Psoas muscle (tissue), 8 donors: Measurements from ENCODE around the gene MYO10. TPM values are rescaled to one million over a fixed set of nuclear protein-coding genes. Genes with fewer than 3 reads are reported as not detected.

ENCODE experiments used
- ATAC-seq, 4 donors: fragments of 200-7000 bp; cut with Tn5 transposase; one replicate each; pipeline ENCODE4 v1.9.1; 2020; ENCODE audit warnings: moderate library complexity in 3 of 4, mild to moderate bottlenecking in 2 of 4
- DNase-seq, 2 donors: peaks; one replicate each; pipeline ENCODE4 v3.0.0-alpha.2; 2020
- H3K27ac ChIP-seq: fragments of 200-600 bp; one replicate; pipeline ENCODE4 v1.8.0; 2022
- H3K27me3 ChIP-seq, 3 donors: fragments of 200-600 bp in 1 of 3; one replicate each; pipeline versions ENCODE4 v1.6.1 to v1.8.0; 2013 to 2022; ENCODE audit warnings: low read length in 2 of 3, mild to moderate bottlenecking in 2 of 3, moderate library complexity in 1 of 3; ENCODE audit not compliant: insufficient read depth in 3 of 3
- H3K36me3 ChIP-seq, 2 donors: fragments of 200-600 bp in 1 of 2; one replicate each; pipeline versions ENCODE4 v1.6.1 to v1.8.0; 2013 to 2022; ENCODE audit warnings: low read depth in 1 of 2, mild to moderate bottlenecking in 1 of 2, moderate library complexity in 1 of 2; ENCODE audit not compliant: insufficient read depth in 1 of 2
- H3K4me1 ChIP-seq: fragments of 200-600 bp; one replicate; pipeline ENCODE4 v1.8.0; 2022
- H3K4me3 ChIP-seq: fragments of 200-600 bp; one replicate; pipeline ENCODE4 v1.8.0; 2022; ENCODE audit warnings: mild to moderate bottlenecking
- H3K9me3 ChIP-seq: fragments of 200-600 bp; one replicate; pipeline ENCODE4 v1.8.0; 2022
- CTCF ChIP-seq: fragments of 200-600 bp; IDR thresholded peaks from one replicate; pipeline ENCODE4 v1.8.0; 2022; ENCODE audit warnings: antibody characterized with exemption
- WGBS, 3 donors: extraction: QIAGEN DNeasy Blood & Tissue Kit; methylation state at CpG; one replicate each; pipeline versions ENCODE4 v1.1.6 to v1.1.7; 2013; 5-methylcytosine and 5-hydroxymethylcytosine counted together
- intact Hi-C, 2 donors: fragments of 100-400 bp; cut with DNase I; formaldehyde crosslinking; loops; one replicate each; pipeline versions ENCODE4 v1.11.0 to v1.14.2; 2022
- polyA plus RNA-seq, 3 donors: library from polyadenylated mRNA; stranded (reverse); fragments of 200-250 nt; gene quantifications; one replicate each; pipeline ENCODE4 v1.2.3, GENCODE V29; 2013
- total RNA-seq, 4 donors: library from RNA; stranded (reverse); fragmentation: NEBNext Ultra II Directional in 2 of 4; extraction: Animal tissue kit (Norgen Biotek cat#: 25700) in 2 of 4; gene quantifications; one replicate each; pipeline versions ENCODE4 v1.2.1 to v1.2.4, GENCODE V29; 2021 to 2023
- donor health status: healthy with polysubstance abuse.
- donor health status: DM: no; HTN: no; CAD: no; lungs with moderate emphysema.
- donor health status: Bipolar disorder and iron deficiency.
- donor health status: healthy.
- donor health status: DM: yes; HTN: yes; CAD: no.
- donor health status: DM: no; HTN: no; CAD: no.
- donor health status: DM: no; HTN: no; CAD: no.
- donor health status: DM: yes; HTN: yes; CAD: no.

MYO10 gene
- total and polyA plus RNA-seq, 7 donors = 1.8 to 10.9 (median 10.0) TPM

- WGBS, 3 donors = 43 to 55% (median 44%) methylated on average over 3 of the region's 3 CpGs
- no peak for ATAC-seq
- H3K36me3 ChIP-seq = no peaks in the 10 kb centered on the region
- H3K27me3 ChIP-seq = no peaks in the 10 kb centered on the region
- H3K9me3 ChIP-seq = no peaks in the 10 kb centered on the region
- no peak overlapping the region for H3K4me3 ChIP-seq
- no peak for DNase-seq
- no peak overlapping the region for H3K27ac ChIP-seq
- no peak for TF ChIP-seq CTCF
- no peaks in the 10 kb centered on the region for H3K4me1 ChIP-seq
- intact Hi-C loops = no loop called here
Observed at GRCh38 chr5:16625096-16625495, 311.0 kb downstream of the MYO10 start.

DNA sequence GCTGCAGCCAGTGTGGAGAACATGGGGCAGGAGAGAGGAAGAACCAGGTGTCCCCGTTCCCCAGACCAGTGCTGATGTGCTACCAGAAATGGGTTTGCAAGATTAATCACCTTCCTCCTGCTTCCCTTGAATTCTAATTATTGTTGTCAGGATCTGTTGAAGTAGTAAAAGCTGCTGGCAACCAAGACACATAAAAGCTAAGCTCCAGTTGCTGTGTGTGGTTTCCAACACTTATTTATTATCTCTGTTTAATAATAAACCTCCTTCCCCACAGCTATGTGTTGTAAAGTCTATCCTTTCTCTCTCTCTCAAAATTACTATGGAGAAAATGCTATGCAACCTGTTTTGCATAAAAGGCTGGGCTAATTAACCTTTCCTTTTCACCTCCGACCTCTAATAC lies 317.0 kb downstream of the MYO10 start:
- ATAC-seq (no peak), DNase-seq (no peak)
- Histone ChIP-seq H3K4me3 (no peak overlapping the region), H3K9me3 (no peaks in the 10 kb centered on the region), H3K36me3 (no peaks in the 10 kb centered on the region), H3K27ac (no peak overlapping the region), H3K27me3 (no peaks in the 10 kb centered on the region), H3K4me1 (no peaks in the 10 kb centered on the region)
- TF ChIP-seq CTCF = no peak
- 76 to 83% (median 78%) methylated on average over 2 of the region's 2 CpGs for WGBS, 3 donors
- intact Hi-C loops = no loop called here

DNA sequence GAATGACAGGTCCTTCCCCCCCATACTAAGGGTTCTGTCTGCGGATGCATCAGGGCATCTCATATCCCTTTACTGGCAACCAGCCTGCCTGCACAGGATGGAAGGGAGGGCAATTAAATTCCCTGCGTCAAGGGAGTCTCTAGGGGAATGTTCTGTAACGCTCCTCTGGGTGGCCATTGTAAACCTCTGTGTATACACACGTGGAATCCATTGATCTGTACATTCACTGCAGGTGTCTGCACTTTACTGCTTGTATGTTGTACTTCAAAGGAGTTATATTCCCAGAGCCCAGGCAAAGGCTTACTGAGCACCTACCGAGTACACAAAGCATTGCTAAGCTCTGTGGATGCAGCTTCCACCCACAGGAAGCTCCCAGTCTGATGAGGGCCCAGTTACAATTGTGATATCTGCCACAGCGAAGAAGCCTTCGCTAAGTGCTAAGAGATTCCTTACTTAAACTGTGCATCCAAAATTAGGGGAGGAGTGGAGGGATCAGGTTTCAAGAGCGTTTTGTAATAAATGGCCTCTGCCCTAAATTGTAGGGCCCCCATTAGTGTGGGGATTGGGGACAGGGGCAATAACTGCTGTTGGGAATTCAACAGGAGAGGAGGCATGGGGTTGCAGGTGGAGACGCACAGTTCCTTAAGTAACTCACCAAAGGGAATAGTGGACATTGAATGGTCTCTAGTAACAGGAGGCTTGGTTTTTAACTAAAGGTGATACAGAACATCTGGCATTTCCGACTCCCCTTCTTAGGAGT lies 317.8 kb downstream of the MYO10 start:
- H3K36me3 ChIP-seq = no peaks in the 10 kb centered on the region
- no peaks in the 10 kb centered on the region for H3K9me3 ChIP-seq
- 71 to 85% (median 79%) methylated on average over 10 of the region's 10 CpGs for WGBS, 3 donors
- DNase-seq (no peak), ATAC-seq (no peak)
- no peaks in the 10 kb centered on the region for H3K27me3 ChIP-seq
- TF ChIP-seq CTCF = no peak
- no peaks in the 10 kb centered on the region for H3K4me1 ChIP-seq
- intact Hi-C loops = no loop called here
- H3K27ac ChIP-seq = no peak overlapping the region
- H3K4me3 ChIP-seq = no peak overlapping the region

DNA sequence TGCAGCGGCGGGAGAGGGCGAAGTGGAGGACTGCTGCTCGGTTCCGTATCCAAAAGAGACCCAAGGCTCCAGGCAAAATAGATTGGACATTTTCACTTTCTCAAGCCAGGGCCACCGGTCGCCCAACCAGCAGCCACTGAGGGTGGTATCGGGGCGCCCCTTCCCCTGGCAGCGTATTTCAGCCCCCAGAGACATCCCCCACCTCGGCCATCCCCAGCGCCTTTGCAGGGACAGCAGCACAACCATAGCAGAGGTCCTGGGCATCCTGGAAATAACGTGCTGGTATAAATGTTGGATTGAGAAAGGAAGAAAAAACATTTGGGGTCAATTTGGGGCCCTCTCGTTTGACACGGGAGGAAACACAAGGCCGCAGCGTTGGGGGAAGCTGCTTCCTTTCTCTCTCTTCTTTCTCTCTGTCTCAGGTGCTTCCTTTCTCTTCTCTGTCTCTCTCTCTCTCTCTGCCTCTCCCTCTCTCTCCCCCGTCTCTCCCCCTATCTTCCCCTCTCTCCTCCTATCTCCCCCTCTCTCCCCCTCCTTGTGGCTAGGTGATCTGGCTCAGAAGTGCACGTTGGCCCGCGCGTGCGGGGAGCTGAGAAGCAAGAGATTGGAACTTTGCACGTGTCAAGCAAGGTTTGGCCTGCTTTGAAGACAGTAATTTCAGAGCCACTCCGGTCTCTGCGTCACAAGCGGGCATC lies 318.7 kb downstream of the MYO10 start:
- no peaks in the 10 kb centered on the region for H3K9me3 ChIP-seq
- H3K27ac ChIP-seq = peak overlapping the region; percentile 36
- no peaks in the 10 kb centered on the region for H3K27me3 ChIP-seq
- ATAC-seq = peak in 2 of 4 donors; percentile 7 to 23
- intact Hi-C loops = no loop called here
- no peak for DNase-seq
- 36 to 44% (median 39%) methylated on average over 27 of the region's 27 CpGs for WGBS, 3 donors
- TF ChIP-seq CTCF = no peak
- peak overlapping the region; percentile 86 for H3K4me3 ChIP-seq
- no peaks in the 10 kb centered on the region for H3K4me1 ChIP-seq
- H3K36me3 ChIP-seq = no peaks in the 10 kb centered on the region
